K562 (cell line): ENCODE results near the gene OCIAD2. TPM values are rescaled to one million over a fixed set of nuclear protein-coding genes. Genes with fewer than 3 reads are reported as not detected.
"Not testable (repeated sequence)": the region's sequence is repeated elsewhere in the genome, so short reads cannot be mapped to it uniquely, and the experiment has no call there.

Experiments used
- ATAC-seq: fragments of 200-7000 bp; cut with Tn5 transposase; 3 replicates; pipeline ENCODE4 v1.9.1; 2020; ENCODE audit warnings: moderate library complexity
- BruUV-seq: library from RNA; stranded (reverse); fragments of 400-500 nt; replicated peaks from 2 replicates; lab custom pipeline; 2021; lab: Mats Ljungman, UMichigan
- CTCF ChIA-PET: fragments of 300-600 bp; formaldehyde crosslinking; extraction: SDS; loops from one replicate; lab custom pipeline; 2021; ENCODE audit warnings: low intra/inter-chr PET ratio; lab: Yijun Ruan, JAX
- POLR2A ChIA-PET: fragments of 300-600, 350-650 bp; sonication (Branson Sonifier 250); formaldehyde crosslinking; extraction: SDS; loops from one replicate; lab custom pipeline; 2021; ENCODE audit warnings: antibody characterized with exemption, inconsistent platforms; lab: Yijun Ruan, JAX
- DNase-seq, 4 experiments: peaks; one replicate each; pipeline versions ENCODE4 v3.0.0 to v3.0.0-alpha.2; 2011 to 2018; ENCODE audit warnings: low spot score in 3 of 4, mixed read lengths in 3 of 4; ENCODE audit errors: extremely low read depth in 1 of 4
- FAIRE-seq: peaks from 2 replicates; lab custom pipeline; 2011; peaks lifted over from hg19 to GRCh38; lab: Jason Lieb, UNC
- H2AFZ ChIP-seq: 2 replicates; pipeline ENCODE4 v1.6.0; 2011; ENCODE audit warnings: low read depth, low read length, control low read depth, inconsistent platforms
- H3K27ac ChIP-seq: fragments of 200-600 bp; 3 replicates; pipeline ENCODE4 v1.8.0; 2011; ENCODE audit warnings: low read depth, mild to moderate bottlenecking, control low read depth, inconsistent platforms, low read length, moderate library complexity, mixed read lengths; ENCODE audit errors: extremely low read depth
- H3K27me3 ChIP-seq, 2 experiments: fragments of 300-600 bp in 1 of 2; 2 replicates in 1 of 2; 3 replicates in 1 of 2; pipeline versions ENCODE4 v1.6.0 to v1.8.0; 2011; ENCODE audit warnings: inconsistent platforms in 2 of 2, low read length in 2 of 2, mild to moderate bottlenecking in 1 of 2, mixed read lengths in 1 of 2, moderate library complexity in 1 of 2; ENCODE audit not compliant: control insufficient read depth in 2 of 2, insufficient read depth in 2 of 2
- H3K36me3 ChIP-seq: fragments of 300-600 bp; 3 replicates; pipeline ENCODE4 v1.8.0; 2011; ENCODE audit warnings: mild to moderate bottlenecking, low read length, inconsistent platforms; ENCODE audit not compliant: control insufficient read depth, insufficient read depth
- H3K4me1 ChIP-seq, 2 experiments: fragments of 200-600 bp in 1 of 2; replicated peaks in 1 of 2; 2 replicates in 1 of 2; 3 replicates in 1 of 2; pipeline versions ENCODE4 v1.5.1 to v1.8.0; 2011; ENCODE audit warnings: inconsistent platforms in 2 of 2, low read length in 2 of 2, mild to moderate bottlenecking in 1 of 2, mixed read lengths in 1 of 2, moderate library complexity in 1 of 2; ENCODE audit not compliant: control insufficient read depth in 2 of 2, insufficient read depth in 2 of 2
- H3K4me2 ChIP-seq: 2 replicates; pipeline ENCODE4 v1.6.1; 2011; ENCODE audit warnings: low read length, control low read depth, inconsistent platforms, mixed read lengths; ENCODE audit not compliant: insufficient read depth
- H3K4me3 ChIP-seq: fragments of 200-600 bp; sonication (generic), shearing (Covaris generic); 2 replicates; pipeline ENCODE4 v1.5.1; 2016; ENCODE audit warnings: control low read depth, inconsistent platforms
- H3K79me2 ChIP-seq: fragments of 200-600 bp; 3 replicates; pipeline ENCODE4 v1.8.0; 2011; ENCODE audit warnings: low read length, inconsistent platforms; ENCODE audit not compliant: control insufficient read depth, insufficient read depth
- H3K9ac ChIP-seq, 2 experiments: 2 replicates each; pipeline versions ENCODE4 v1.6.0 to v1.6.1; 2011; ENCODE audit warnings: low read depth in 2 of 2, low read length in 2 of 2, control low read depth in 1 of 2, inconsistent platforms in 1 of 2, mild to moderate bottlenecking in 1 of 2, mixed read lengths in 1 of 2; ENCODE audit not compliant: insufficient read depth in 1 of 2
- H3K9me1 ChIP-seq: one replicate; pipeline ENCODE4 v1.6.0; 2011; ENCODE audit warnings: inconsistent platforms, mild to moderate bottlenecking, low read length, moderate library complexity; ENCODE audit not compliant: control insufficient read depth, insufficient read depth
- H3K9me3 ChIP-seq: replicated peaks from 2 replicates; pipeline ENCODE4 v1.5.1; 2011; ENCODE audit warnings: low read depth, low read length, inconsistent platforms; ENCODE audit not compliant: control insufficient read depth, insufficient read depth
- H4K20me1 ChIP-seq: replicated peaks from 2 replicates; pipeline ENCODE4 v1.6.1; 2011; ENCODE audit warnings: low read length, inconsistent platforms, mixed read lengths; ENCODE audit not compliant: control insufficient read depth, insufficient read depth
- CHCHD3 ChIP-seq: fragments of 250-450 bp; sonication (Bioruptor Pico); IDR thresholded peaks from 2 replicates; pipeline ENCODE4 v2.1.2; 2022; ENCODE audit warnings: mild to moderate bottlenecking
- ELF4 ChIP-seq: fragments of 450-650 bp; formaldehyde crosslinking; IDR thresholded peaks from 2 replicates; pipeline ENCODE4 v1.4.0; 2022; ENCODE audit warnings: missing genetic modification characterization
- MBD2 ChIP-seq: sonication (generic); IDR thresholded peaks from 2 replicates; pipeline ENCODE4 v1.6.1; 2016; ENCODE audit warnings: low read depth, borderline replicate concordance
- MCM3 ChIP-seq: fragments of 450-650 bp; IDR thresholded peaks from 2 replicates; pipeline ENCODE4 v1.6.1; 2016
- MTA3 ChIP-seq: fragments of 450-650 bp; formaldehyde crosslinking; IDR thresholded peaks from 2 replicates; pipeline ENCODE4 v1.6.1; 2017; ENCODE audit warnings: mild to moderate bottlenecking, borderline replicate concordance
- STAT5A ChIP-seq: IDR thresholded peaks from 2 replicates; pipeline ENCODE4 v1.6.1; 2012; ENCODE audit warnings: low read length, inconsistent platforms, borderline replicate concordance
- TAF9B ChIP-seq: fragments of 450-650 bp; IDR thresholded peaks from 2 replicates; pipeline ENCODE4 v1.6.1; 2018; ENCODE audit warnings: mild to moderate bottlenecking; ENCODE audit not compliant: partially characterized antibody
- TBP ChIP-seq: optimal IDR thresholded peaks from 2 replicates; pipeline ENCODE3; 2011; ENCODE audit warnings: low read depth, low read length, improper control_type of control experiment
- ZEB2 ChIP-seq: fragments of 450-650 bp; IDR thresholded peaks from 2 replicates; pipeline ENCODE4 v1.6.1; 2016
- ZNF146 ChIP-seq: IDR thresholded peaks from one replicate; pipeline ENCODE4 v1.6.1; 2018; ENCODE audit warnings: missing compliant biosample characterization; ENCODE audit not compliant: unreplicated experiment
- WGBS: fragments of 100-300 bp; shearing (Covaris generic); methylation state at CpG from one replicate; pipeline ENCODE4 v1.1.6; 2016; ENCODE audit warnings: low coverage, mixed read lengths; ENCODE audit not compliant: insufficient coverage; ENCODE audit errors: missing lambda C conversion rate; 5-methylcytosine and 5-hydroxymethylcytosine counted together
- in situ Hi-C: fragments of 300-500 bp; cut with MboI; formaldehyde crosslinking; loops from 4 replicates; pipeline ENCODE4 v1.15.0; 2018; ENCODE audit warnings: inconsistent platforms, mixed read lengths
- intact Hi-C: fragments of 100-400 bp; cut with micrococcal nuclease; formaldehyde crosslinking; loops from 2 replicates; pipeline ENCODE4 v1.14.2; 2022
- polyA plus RNA-seq, 8 experiments: library from polyadenylated mRNA; depleted of rRNA in 4 of 8; stranded (reverse) in 5 of 8; unstranded in 3 of 8; fragments of >200 nt; fragmentation: Nextera tagmentation in 2 of 8; fragmentation: Illumina TruSeq in 1 of 8; extraction: Ambion mirVana in 2 of 8; extraction: Trizol in 1 of 8; gene quantifications; 2 replicates each; pipeline versions ENCODE4 v1.2.1 to v1.2.3, GENCODE V29; 2011 to 2014; ENCODE audit warnings: inconsistent platforms in 1 of 8, missing spikeins in 1 of 8
- total RNA-seq, 7 experiments: library from RNA; depleted of rRNA in 6 of 7; stranded (reverse); fragments of >200 nt in 6 of 7; fragmentation: Illumina TruSeq in 2 of 7; extraction: Trizol in 2 of 7; gene quantifications; 2 replicates each; pipeline versions ENCODE4 v1.2.1 to v1.2.3, GENCODE V29; 2011 to 2021; ENCODE audit warnings: low replicate concordance in 1 of 7
- TF ChIP-seq, protein P1 (sequence below): fragments of 250-450 bp; sonication (Bioruptor Pico); IDR thresholded peaks from 2 replicates; pipeline ENCODE4 v1.4.0; 2020

OCIAD2 gene
- total and polyA plus RNA-seq, 9 of the 15 experiments (the other 6 are each of a cell fraction or from before 2014, with no cell fraction given): 0.11 to 0.98 TPM; not detected in 7

DNA sequence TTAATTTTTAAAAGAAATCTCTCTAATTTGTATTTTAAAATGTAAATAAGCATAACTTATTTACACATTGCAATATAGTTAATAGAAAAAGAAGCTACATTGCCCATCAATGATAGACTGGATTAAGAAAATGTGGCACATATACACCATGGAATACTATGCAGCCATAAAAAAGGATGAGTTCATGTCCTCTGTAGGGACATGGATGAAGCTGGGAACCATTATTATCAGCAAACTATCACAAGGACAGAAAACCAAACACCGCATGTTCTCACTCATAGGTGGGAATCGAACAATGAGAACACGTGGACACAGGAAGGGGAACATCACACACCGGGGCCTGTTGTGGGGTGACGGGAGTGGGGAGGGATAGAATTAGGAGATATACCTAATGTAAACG is 57.8 kb downstream of the OCIAD2 start:
- H3K4me3 ChIP-seq, H3K9me1 ChIP-seq, CTCF ChIA-PET, H3K27me3 ChIP-seq, DNase-seq, H2AFZ ChIP-seq, H3K9ac ChIP-seq, in situ Hi-C loops, BruUV-seq, H3K27ac ChIP-seq, intact Hi-C loops, FAIRE-seq, H4K20me1 ChIP-seq, H3K4me1 ChIP-seq, H3K4me2 ChIP-seq, ATAC-seq, H3K9me3 ChIP-seq: not testable (repeated sequence)
- H3K79me2 ChIP-seq: peaks cover 24% of the 10 kb centered on the region
- POLR2A ChIA-PET: interaction anchor here (1.7 to 3.5 kb wide), 2 partner anchors 11 to 14 kb away, joined by 3 to 14 read pairs; no protein-coding TSS in a partner anchor
- 96% methylated on average over 6 of the region's 6 CpGs for WGBS
- peaks cover 78% of the 10 kb centered on the region for H3K36me3 ChIP-seq
- TF ChIP-seq ZNF146 (CRISPR knock-in tag): peak; percentile 85
- TF ChIP-seq, all 486 proteins: peak for 1; not testable (repeated sequence) for 485

DNA sequence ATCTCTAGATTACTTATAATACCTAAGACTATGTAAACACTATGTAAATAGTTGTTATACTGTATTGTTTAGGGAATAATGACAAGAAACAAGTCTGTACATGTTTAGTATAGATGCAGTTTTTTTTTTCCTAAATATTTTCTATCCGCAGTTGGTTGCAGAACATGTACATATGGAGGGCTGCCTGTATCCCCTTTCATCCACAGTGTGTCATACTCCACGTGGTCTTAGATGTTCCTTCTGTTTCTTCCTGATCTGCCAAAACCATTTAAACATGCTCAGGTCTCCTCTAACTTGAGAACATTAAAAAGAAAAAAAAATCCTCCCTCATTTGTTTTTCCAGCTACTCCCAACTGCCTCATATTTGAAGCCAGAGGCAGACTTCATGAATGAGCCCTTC is 61.7 kb downstream of the OCIAD2 start:
- Histone ChIP-seq H3K27me3 (no peaks in the 10 kb centered on the region), H3K27ac (no peak overlapping the region), H3K9me3 (no peaks in the 10 kb centered on the region), H3K9me1 (no peaks in the 10 kb centered on the region), H3K4me1 (no peaks in the 10 kb centered on the region), H3K4me2 (no peak overlapping the region), H3K79me2 (peaks cover 35% of the 10 kb centered on the region), H4K20me1 (no peaks in the 10 kb centered on the region), H3K9ac (no peak overlapping the region), H3K4me3 (no peak overlapping the region), H3K36me3 (peaks cover 87% of the 10 kb centered on the region), H2AFZ (no peak overlapping the region)
- WGBS: 89% methylated on average over 2 of the region's 2 CpGs
- DNase-seq (no peak), FAIRE-seq (no peak), ATAC-seq (no peak; the same call in 2 of the 3 replicates)
- no TSS peak for BruUV-seq
- ChIA-PET CTCF (no interaction called here), POLR2A (interaction anchor here (1.1 kb wide), 1 partner anchor 12 kb away, joined by 3 read pairs; no protein-coding TSS in a partner anchor)
- intact Hi-C loops: no loop called here
- in situ Hi-C loops: no loop called here
- TF ChIP-seq MTA3 (no peak), MBD2 (no peak), ELF4 (no peak), CHCHD3 (no peak), MCM3 (no peak), STAT5A (no peak), ZEB2 (no peak), TBP (no peak), TAF9B (no peak)
- TF ChIP-seq, protein P1, sequence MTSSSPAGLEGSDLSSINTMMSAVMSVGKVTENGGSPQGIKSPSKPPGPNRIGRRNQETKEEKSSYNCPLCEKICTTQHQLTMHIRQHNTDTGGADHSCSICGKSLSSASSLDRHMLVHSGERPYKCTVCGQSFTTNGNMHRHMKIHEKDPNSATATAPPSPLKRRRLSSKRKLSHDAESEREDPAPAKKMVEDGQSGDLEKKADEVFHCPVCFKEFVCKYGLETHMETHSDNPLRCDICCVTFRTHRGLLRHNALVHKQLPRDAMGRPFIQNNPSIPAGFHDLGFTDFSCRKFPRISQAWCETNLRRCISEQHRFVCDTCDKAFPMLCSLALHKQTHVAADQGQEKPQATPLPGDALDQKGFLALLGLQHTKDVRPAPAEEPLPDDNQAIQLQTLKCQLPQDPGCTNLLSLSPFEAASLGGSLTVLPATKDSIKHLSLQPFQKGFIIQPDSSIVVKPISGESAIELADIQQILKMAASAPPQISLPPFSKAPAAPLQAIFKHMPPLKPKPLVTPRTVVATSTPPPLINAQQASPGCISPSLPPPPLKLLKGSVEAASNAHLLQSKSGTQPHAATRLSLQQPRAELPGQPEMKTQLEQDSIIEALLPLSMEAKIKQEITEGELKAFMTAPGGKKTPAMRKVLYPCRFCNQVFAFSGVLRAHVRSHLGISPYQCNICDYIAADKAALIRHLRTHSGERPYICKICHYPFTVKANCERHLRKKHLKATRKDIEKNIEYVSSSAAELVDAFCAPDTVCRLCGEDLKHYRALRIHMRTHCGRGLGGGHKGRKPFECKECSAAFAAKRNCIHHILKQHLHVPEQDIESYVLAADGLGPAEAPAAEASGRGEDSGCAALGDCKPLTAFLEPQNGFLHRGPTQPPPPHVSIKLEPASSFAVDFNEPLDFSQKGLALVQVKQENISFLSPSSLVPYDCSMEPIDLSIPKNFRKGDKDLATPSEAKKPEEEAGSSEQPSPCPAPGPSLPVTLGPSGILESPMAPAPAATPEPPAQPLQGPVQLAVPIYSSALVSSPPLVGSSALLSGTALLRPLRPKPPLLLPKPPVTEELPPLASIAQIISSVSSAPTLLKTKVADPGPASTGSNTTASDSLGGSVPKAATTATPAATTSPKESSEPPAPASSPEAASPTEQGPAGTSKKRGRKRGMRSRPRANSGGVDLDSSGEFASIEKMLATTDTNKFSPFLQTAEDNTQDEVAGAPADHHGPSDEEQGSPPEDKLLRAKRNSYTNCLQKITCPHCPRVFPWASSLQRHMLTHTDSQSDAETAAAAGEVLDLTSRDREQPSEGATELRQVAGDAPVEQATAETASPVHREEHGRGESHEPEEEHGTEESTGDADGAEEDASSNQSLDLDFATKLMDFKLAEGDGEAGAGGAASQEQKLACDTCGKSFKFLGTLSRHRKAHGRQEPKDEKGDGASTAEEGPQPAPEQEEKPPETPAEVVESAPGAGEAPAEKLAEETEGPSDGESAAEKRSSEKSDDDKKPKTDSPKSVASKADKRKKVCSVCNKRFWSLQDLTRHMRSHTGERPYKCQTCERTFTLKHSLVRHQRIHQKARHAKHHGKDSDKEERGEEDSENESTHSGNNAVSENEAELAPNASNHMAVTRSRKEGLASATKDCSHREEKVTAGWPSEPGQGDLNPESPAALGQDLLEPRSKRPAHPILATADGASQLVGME (CRISPR knock-in tag): no peak
